OCI-LY1 (cell line): ENCODE results near the gene IER5.

ENCODE experiments used
- H2AFZ ChIP-seq: fragments of 200-600 bp; sonication (generic), shearing (Covaris generic); 2 replicates; pipeline ENCODE4 v1.6.0; 2014; ENCODE audit warnings: antibody characterized with exemption, mild to moderate bottlenecking, low read length
- H3F3A ChIP-seq: fragments of 200-600 bp; sonication (generic), shearing (Covaris generic); 2 replicates; pipeline ENCODE4 v1.6.0; 2014; ENCODE audit warnings: mild to moderate bottlenecking, antibody characterized with exemption, low read length, moderate library complexity; ENCODE audit not compliant: insufficient read depth
- H3K27ac ChIP-seq: fragments of 200-600 bp; sonication (generic); 2 replicates; pipeline ENCODE4 v1.5.1; 2014; ENCODE audit warnings: low read length, mixed run types, mild to moderate bottlenecking, low read depth; ENCODE audit not compliant: poor library complexity, severe bottlenecking
- H3K27me3 ChIP-seq: fragments of 200-600 bp; sonication (generic); 2 replicates; pipeline ENCODE4 v1.6.0; 2014; ENCODE audit warnings: antibody characterized with exemption, mild to moderate bottlenecking, low read length, moderate library complexity; ENCODE audit not compliant: insufficient read depth
- H3K36me3 ChIP-seq: fragments of 200-600 bp; sonication (generic); 2 replicates; pipeline ENCODE4 v1.6.1; 2014; ENCODE audit warnings: mild to moderate bottlenecking, antibody characterized with exemption, low read length, moderate library complexity, mixed read lengths; ENCODE audit not compliant: insufficient read depth
- H3K4me1 ChIP-seq: fragments of 200-600 bp; sonication (generic); 2 replicates; pipeline ENCODE4 v1.5.1; 2014; ENCODE audit warnings: mild to moderate bottlenecking, low read length, moderate library complexity; ENCODE audit not compliant: insufficient read depth, severe bottlenecking
- H3K4me2 ChIP-seq: fragments of 200-600 bp; sonication (generic), shearing (Covaris generic); 2 replicates; pipeline ENCODE4 v1.6.1; 2014; ENCODE audit warnings: low read length
- H3K4me3 ChIP-seq: fragments of 200-600 bp; sonication (generic); 2 replicates; pipeline ENCODE4 v1.5.1; 2014; ENCODE audit warnings: low read length, low read depth, mild to moderate bottlenecking, mixed read lengths; ENCODE audit not compliant: poor library complexity, severe bottlenecking
- H3K79me2 ChIP-seq: fragments of 200-600 bp; shearing (Covaris generic); 2 replicates; pipeline ENCODE4 v1.6.1; 2016; ENCODE audit warnings: mixed run types, low read length, mixed read lengths; ENCODE audit not compliant: insufficient read depth
- H3K9ac ChIP-seq: fragments of 200-600 bp; sonication (generic), shearing (Covaris generic); 2 replicates; pipeline ENCODE4 v1.6.1; 2014; ENCODE audit warnings: mild to moderate bottlenecking, low read length, mixed read lengths
- H3K9me2 ChIP-seq: fragments of 200-600 bp; sonication (generic), shearing (Covaris generic); 2 replicates; pipeline ENCODE4 v1.6.1; 2014; ENCODE audit warnings: low read depth, mild to moderate bottlenecking, low read length, mixed read lengths
- H3K9me3 ChIP-seq: fragments of 200-600 bp; shearing (Covaris generic); 2 replicates; pipeline ENCODE4 v1.6.1; 2014; ENCODE audit warnings: low read length, mixed read lengths
- H4K20me1 ChIP-seq: fragments of 200-600 bp; sonication (generic), shearing (Covaris generic); 2 replicates; pipeline ENCODE4 v1.6.0; 2016; ENCODE audit warnings: mild to moderate bottlenecking, low read length; ENCODE audit not compliant: insufficient read depth
- EZH2 ChIP-seq: fragments of 200-600 bp; sonication (generic), shearing (Covaris generic); IDR thresholded peaks from 2 replicates; pipeline ENCODE4 v1.8.0; 2017; ENCODE audit warnings: borderline replicate concordance, mixed run types, mild to moderate bottlenecking, antibody characterized with exemption, low read length, moderate library complexity, mixed read lengths
- TF ChIP-seq, protein P1 (sequence below): fragments of 200-600 bp; sonication (generic), shearing (Covaris generic); IDR thresholded peaks from 2 replicates; pipeline ENCODE4 v1.5.1; 2017; ENCODE audit warnings: mild to moderate bottlenecking, antibody characterized with exemption, low read length, moderate library complexity, mixed read lengths

Gene IER5

GRCh38 chr1:181117648-181118449 is 29.3 kb downstream of the IER5 start:
- Histone ChIP-seq H3K4me2 (no peak overlapping the region), H3K9me2 (no peaks in the 10 kb centered on the region)
- TF ChIP-seq, protein P1, sequence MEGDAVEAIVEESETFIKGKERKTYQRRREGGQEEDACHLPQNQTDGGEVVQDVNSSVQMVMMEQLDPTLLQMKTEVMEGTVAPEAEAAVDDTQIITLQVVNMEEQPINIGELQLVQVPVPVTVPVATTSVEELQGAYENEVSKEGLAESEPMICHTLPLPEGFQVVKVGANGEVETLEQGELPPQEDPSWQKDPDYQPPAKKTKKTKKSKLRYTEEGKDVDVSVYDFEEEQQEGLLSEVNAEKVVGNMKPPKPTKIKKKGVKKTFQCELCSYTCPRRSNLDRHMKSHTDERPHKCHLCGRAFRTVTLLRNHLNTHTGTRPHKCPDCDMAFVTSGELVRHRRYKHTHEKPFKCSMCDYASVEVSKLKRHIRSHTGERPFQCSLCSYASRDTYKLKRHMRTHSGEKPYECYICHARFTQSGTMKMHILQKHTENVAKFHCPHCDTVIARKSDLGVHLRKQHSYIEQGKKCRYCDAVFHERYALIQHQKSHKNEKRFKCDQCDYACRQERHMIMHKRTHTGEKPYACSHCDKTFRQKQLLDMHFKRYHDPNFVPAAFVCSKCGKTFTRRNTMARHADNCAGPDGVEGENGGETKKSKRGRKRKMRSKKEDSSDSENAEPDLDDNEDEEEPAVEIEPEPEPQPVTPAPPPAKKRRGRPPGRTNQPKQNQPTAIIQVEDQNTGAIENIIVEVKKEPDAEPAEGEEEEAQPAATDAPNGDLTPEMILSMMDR: no peak
- TF ChIP-seq EZH2: no peak

GRCh38 chr1:181119093-181119989 is 30.8 kb downstream of the IER5 start:
- H3F3A ChIP-seq: no peaks in the 10 kb centered on the region
- no peaks in the 10 kb centered on the region for H3K9me2 ChIP-seq
- H3K4me2 ChIP-seq: no peak overlapping the region
- no peak overlapping the region for H2AFZ ChIP-seq
- H3K36me3 ChIP-seq: no peaks in the 10 kb centered on the region
- H4K20me1 ChIP-seq: no peaks in the 10 kb centered on the region
- H3K27me3 ChIP-seq: peaks cover 6% of the 10 kb centered on the region; the same call in 1 of the 2 replicates
- H3K4me3 ChIP-seq: no peak overlapping the region
- TF ChIP-seq, protein P1: no peak
- no peak for TF ChIP-seq EZH2
- H3K4me1 ChIP-seq: no peaks in the 10 kb centered on the region
- H3K27ac ChIP-seq: no peak overlapping the region
- no peaks in the 10 kb centered on the region for H3K9me3 ChIP-seq
- H3K9ac ChIP-seq: no peak overlapping the region
- no peaks in the 10 kb centered on the region for H3K79me2 ChIP-seq

More at GRCh38 chr1:181117648-181118449, 29.3 kb downstream of the IER5 start:
- Histone ChIP-seq H3K79me2 (no peaks in the 10 kb centered on the region), H3K36me3 (no peaks in the 10 kb centered on the region), H3K27ac (no peak overlapping the region), H3F3A (no peaks in the 10 kb centered on the region), H3K9ac (no peak overlapping the region), H3K4me1 (no peaks in the 10 kb centered on the region), H3K27me3 (peaks cover under 1% of the 10 kb centered on the region; the same call in 1 of the 2 replicates), H4K20me1 (no peaks in the 10 kb centered on the region), H3K9me3 (no peaks in the 10 kb centered on the region), H2AFZ (no peak overlapping the region), H3K4me3 (no peak overlapping the region)

GRCh38 chr1:181120924-181121323 is 32.4 kb downstream of the IER5 start:
- H4K20me1 ChIP-seq: no peaks in the 10 kb centered on the region
- no peak overlapping the region for H2AFZ ChIP-seq
- H3K27ac ChIP-seq: no peak overlapping the region
- H3K4me3 ChIP-seq: no peak overlapping the region
- H3K4me2 ChIP-seq: no peak overlapping the region
- no peak overlapping the region for H3K9ac ChIP-seq
- no peaks in the 10 kb centered on the region for H3K4me1 ChIP-seq
- H3K36me3 ChIP-seq: no peaks in the 10 kb centered on the region
- no peaks in the 10 kb centered on the region for H3F3A ChIP-seq
- no peaks in the 10 kb centered on the region for H3K9me3 ChIP-seq
- TF ChIP-seq, protein P1: no peak
- TF ChIP-seq EZH2: no peak
- no peaks in the 10 kb centered on the region for H3K9me2 ChIP-seq
- H3K27me3 ChIP-seq: peaks cover 6% of the 10 kb centered on the region; the same call in 1 of the 2 replicates
- H3K79me2 ChIP-seq: no peaks in the 10 kb centered on the region
